ENCODE measurements around the gene PRR19. TPM values are rescaled to one million over a fixed set of nuclear protein-coding genes. Genes with fewer than 3 reads are reported as not detected.
A peak's percentile ranks its signal among the peaks of the same experiment; 100 is the strongest.

Gene PRR19
- total RNA-seq, 4 donors from 2014 or later: 0.73 to 1.7 (median 1.1) TPM

DNA sequence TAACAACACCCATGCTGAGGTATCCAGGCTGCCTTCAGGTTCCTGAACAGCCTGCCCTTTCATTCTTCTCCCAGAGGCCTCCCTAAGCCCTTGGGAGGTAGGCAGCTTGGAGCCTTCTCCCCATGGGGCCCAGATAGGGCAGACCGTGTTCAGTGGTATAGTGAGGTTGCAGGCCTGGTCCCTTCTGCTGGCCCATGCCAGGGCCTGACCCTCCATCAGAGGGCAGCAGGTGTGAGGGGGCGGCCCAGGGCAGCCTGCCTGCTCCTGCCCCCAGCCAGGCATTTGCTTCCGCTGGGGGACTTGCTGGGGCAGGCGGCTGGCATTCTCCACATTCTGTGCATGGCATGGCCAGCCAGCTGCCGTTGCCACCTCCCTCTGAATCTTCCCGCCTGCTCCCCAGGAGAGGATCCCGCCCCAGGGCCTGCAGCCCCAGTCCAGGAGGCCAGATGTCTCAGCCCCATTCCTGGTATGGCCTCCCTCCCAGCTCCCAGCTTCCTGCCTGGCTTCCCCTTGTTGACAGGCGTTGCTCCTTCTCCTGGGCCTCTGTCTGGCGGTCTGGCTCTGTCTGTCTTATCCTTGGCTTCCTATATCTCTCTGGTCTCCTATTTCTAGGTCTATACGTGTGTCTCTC lies 24.0 kb upstream of the PRR19 start:
- Histone ChIP-seq H3K4me1 (peaks cover 86% of the 10 kb centered on the region), H3K36me3 (peaks cover 17% of the 10 kb centered on the region), H3K4me3 (peak overlapping the region; percentile 0), H3K9me3 (no peaks in the 10 kb centered on the region), H3K27ac (peak overlapping the region; percentile 97), H3K27me3 (no peaks in the 10 kb centered on the region)
- peak; percentile 75 to 76 for DNase-seq (ENCODE audit: low spot score in 2 of 2)
- 6% methylated on average over 7 of the region's 10 CpGs for WGBS
- TF ChIP-seq POLR2A (IDR thresholded peaks at IDR 0.05) (no peak), EP300 (IDR thresholded peaks at IDR 0.05) (no peak), POLR2AphosphoS5 (IDR thresholded peaks at IDR 0.05) (peak in 1 of 3 donors; percentile 32)

DNA sequence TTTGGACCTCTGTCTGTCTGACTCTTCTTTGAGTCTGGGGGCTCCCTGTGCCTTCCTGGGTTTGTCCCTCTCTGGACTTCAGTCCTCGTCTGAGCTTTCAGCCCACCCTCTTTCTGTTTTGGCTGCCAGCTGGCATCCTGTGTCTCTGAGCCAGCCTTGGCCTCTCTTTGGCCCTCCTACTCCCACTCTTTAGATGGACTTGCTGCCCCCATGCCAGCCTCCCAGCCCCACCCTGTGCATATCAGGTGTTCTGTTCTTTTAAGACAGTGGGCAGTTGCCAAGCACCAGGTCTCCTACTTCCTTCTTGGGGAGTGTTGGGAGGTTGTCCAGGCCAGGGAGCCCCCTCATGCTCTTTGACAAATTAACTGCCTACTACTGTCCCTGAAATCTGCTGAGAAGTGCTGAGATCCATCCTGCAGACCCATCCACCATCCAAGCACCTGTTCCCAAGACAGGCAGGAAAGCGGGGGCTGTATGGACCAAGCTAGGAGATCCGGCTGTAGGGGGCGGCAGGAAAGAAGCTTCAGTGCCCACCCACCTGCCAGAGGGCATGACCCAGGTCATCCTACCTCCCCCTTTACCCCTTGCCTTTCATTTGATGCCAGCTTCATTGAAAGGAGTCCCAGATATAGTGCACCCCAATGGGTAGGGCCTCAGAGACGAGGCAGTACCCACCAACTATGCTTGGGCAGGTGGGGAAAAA lies 23.3 kb upstream of the PRR19 start:
- Histone ChIP-seq H3K36me3 (peaks cover 10% of the 10 kb centered on the region), H3K4me3 (peak overlapping the region; percentile 0), H3K9me3 (no peaks in the 10 kb centered on the region), H3K27ac (peak overlapping the region; percentile 97), H3K4me1 (peaks cover 92% of the 10 kb centered on the region), H3K27me3 (no peaks in the 10 kb centered on the region)
- WGBS: 59% methylated on average over 5 of the region's 5 CpGs
- TF ChIP-seq EP300 (IDR thresholded peaks at IDR 0.05) (no peak), POLR2A (IDR thresholded peaks at IDR 0.05) (no peak), POLR2AphosphoS5 (IDR thresholded peaks at IDR 0.05) (no peak)
- TF ChIP-seq, protein P1, sequence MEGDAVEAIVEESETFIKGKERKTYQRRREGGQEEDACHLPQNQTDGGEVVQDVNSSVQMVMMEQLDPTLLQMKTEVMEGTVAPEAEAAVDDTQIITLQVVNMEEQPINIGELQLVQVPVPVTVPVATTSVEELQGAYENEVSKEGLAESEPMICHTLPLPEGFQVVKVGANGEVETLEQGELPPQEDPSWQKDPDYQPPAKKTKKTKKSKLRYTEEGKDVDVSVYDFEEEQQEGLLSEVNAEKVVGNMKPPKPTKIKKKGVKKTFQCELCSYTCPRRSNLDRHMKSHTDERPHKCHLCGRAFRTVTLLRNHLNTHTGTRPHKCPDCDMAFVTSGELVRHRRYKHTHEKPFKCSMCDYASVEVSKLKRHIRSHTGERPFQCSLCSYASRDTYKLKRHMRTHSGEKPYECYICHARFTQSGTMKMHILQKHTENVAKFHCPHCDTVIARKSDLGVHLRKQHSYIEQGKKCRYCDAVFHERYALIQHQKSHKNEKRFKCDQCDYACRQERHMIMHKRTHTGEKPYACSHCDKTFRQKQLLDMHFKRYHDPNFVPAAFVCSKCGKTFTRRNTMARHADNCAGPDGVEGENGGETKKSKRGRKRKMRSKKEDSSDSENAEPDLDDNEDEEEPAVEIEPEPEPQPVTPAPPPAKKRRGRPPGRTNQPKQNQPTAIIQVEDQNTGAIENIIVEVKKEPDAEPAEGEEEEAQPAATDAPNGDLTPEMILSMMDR (IDR thresholded peaks at IDR 0.05): no peak
- no peak for DNase-seq (ENCODE audit: low spot score in 2 of 2)

DNA sequence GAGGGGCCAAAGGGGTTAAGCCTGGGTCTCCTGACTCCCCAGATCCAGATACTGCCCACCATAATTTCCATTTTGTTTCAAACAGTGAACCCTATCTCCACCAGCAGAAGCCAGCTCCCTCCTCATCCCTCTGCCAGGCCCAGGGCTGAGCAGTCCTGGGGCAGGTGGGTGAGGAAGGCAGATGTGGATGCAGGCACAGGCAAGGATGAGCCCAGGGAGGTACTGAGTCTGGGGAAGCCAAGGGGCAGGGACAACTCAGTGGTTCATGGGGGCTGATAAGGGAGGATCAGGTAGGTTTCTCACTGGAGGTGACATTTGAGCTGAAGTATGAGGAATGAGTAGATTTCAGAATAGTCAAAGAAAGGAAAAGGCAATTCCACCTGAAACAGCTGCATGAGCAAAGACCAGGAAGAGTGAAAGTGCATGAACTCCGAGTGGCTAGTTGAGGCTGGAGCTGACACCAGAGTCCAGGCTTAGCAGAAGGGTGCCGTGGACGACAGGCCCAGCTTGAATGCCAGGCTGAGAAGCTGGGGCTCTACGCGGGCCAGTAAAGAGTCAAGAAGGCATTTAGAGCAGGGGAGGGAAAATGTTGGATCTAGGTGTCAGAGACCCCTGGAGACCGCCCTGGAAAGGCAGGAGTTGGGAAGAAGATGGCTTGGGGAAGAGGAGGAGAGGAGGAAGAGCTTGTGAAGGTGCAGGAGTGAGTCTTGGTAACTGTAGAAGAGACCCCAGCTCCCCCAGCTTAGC lies 22.6 kb upstream of the PRR19 start:
- H3K4me1 ChIP-seq: peaks cover 86% of the 10 kb centered on the region
- H3K27me3 ChIP-seq: no peaks in the 10 kb centered on the region
- peak in 1 of 2 donors; percentile 65 for DNase-seq (ENCODE audit: low spot score in 2 of 2)
- TF ChIP-seq, protein P1 (IDR thresholded peaks at IDR 0.05): no peak
- TF ChIP-seq EP300 (IDR thresholded peaks at IDR 0.05): no peak
- TF ChIP-seq POLR2A (IDR thresholded peaks at IDR 0.05): no peak
- TF ChIP-seq POLR2AphosphoS5 (IDR thresholded peaks at IDR 0.05): no peak
- WGBS: 14% methylated on average over 6 of the region's 6 CpGs
- H3K36me3 ChIP-seq: peaks cover 3% of the 10 kb centered on the region
- peak overlapping the region; percentile 87 for H3K4me3 ChIP-seq
- H3K9me3 ChIP-seq: no peaks in the 10 kb centered on the region
- peak overlapping the region; percentile 97 for H3K27ac ChIP-seq

DNA sequence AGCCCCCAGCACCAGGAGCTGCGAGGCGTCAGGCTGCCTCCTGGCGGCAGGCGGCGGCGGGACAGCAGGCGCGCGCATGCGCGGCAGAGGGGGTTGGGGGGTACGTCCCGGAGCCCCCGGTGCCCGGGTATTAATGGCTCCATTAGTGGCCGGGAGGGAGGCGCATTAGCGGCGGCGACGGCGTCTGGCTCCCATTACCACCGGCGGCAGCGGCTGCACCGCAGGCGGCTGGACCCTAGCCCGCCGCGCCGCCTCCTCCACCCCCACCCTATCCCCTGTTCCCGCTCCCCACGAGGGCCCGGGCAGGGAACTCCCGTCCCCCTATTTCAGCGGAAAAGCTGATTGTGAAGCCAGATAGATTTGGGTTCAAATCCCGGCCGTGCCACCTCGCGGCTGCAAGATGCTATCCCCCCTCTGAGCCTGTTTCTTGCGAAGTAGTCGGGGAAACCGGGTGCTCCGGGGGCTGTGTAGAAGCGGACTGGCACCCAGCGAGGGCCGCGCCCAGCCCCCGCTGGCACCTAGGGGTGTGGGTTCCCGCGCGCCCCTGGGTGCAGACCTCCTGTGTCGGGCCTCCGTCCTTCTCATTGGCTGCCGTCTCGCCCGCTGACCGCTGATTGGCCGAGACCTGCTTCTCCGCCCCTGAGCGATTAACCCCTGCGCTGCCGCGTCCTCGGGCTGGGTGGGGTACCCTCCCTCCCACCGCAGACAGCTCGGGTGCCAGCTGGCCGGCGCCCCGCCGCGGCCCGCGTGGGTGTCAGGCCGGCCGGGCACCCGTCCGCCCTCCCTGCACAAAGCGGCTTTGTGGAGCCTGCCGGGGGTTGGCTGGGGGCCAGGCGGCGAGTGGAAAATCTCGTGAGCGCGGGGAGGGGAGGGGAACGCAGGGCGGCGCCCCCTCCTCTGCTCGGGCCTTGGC lies 21.8 kb upstream of the PRR19 start:
- Histone ChIP-seq H3K4me1 (peaks cover 91% of the 10 kb centered on the region), H3K27ac (peak overlapping the region; percentile 97), H3K9me3 (no peaks in the 10 kb centered on the region), H3K27me3 (no peaks in the 10 kb centered on the region), H3K36me3 (no peaks in the 10 kb centered on the region), H3K4me3 (peak overlapping the region; percentile 87)
- TF ChIP-seq POLR2AphosphoS5 (IDR thresholded peaks at IDR 0.05) (peak in 2 of 3 donors; percentile 17 to 51), POLR2A (IDR thresholded peaks at IDR 0.05) (no peak)
- TF ChIP-seq, protein P1 (IDR thresholded peaks at IDR 0.05): peak; percentile 85 to 93
- DNase-seq (ENCODE audit: low spot score in 2 of 2): peak; percentile 96
- 0% methylated on average over 24 of the region's 89 CpGs for WGBS

DNA sequence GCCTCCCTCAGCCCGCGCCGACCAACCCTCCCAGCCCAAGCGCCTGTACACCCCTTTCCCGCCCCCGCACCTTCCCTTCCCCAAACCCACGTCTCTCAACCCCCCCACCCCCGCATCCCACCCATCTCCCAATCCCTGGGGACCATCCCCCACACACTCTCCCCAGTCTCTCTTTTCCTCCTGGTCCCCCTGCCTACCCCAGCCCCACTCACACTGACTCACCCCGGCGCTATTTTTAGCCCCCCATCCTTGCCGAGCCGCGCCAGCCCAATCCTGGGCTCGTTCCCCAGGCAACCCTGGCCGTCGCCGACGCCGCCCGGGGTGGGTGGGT lies 21.2 kb upstream of the PRR19 start:
- peak in 1 of 2 donors; percentile 86 for DNase-seq (ENCODE audit: low spot score in 2 of 2)
- TF ChIP-seq POLR2AphosphoS5 (IDR thresholded peaks at IDR 0.05): no peak
- no peak for TF ChIP-seq EP300 (IDR thresholded peaks at IDR 0.05)
- TF ChIP-seq, protein P1 (IDR thresholded peaks at IDR 0.05): no peak
- no peak for TF ChIP-seq POLR2A (IDR thresholded peaks at IDR 0.05)
- peak overlapping the region; percentile 97 for H3K27ac ChIP-seq
- H3K9me3 ChIP-seq: no peaks in the 10 kb centered on the region
- 0% methylated on average over 17 of the region's 20 CpGs for WGBS
- H3K27me3 ChIP-seq: no peaks in the 10 kb centered on the region
- peak overlapping the region; percentile 87 for H3K4me3 ChIP-seq
- H3K4me1 ChIP-seq: peaks cover 91% of the 10 kb centered on the region
- no peaks in the 10 kb centered on the region for H3K36me3 ChIP-seq

Measured in suprapubic skin (tissue), 4 donors.